H9 (cell line): ENCODE data around the gene NIN. TPM values are rescaled to one million over a fixed set of nuclear protein-coding genes. Genes with fewer than 3 reads are reported as not detected.

ENCODE experiments used
- DNase-seq: peaks from one replicate; pipeline ENCODE4 v3.0.0-alpha.2; 2017
- H2AFZ ChIP-seq: one replicate; pipeline ENCODE4 v1.6.1; 2013; ENCODE audit warnings: mild to moderate bottlenecking, low read length, control low read depth, moderate library complexity
- H2AK5ac ChIP-seq: 2 replicates; pipeline ENCODE4 v1.6.1; 2013; ENCODE audit warnings: low read length, control low read depth, mixed read lengths; ENCODE audit not compliant: insufficient read length
- H2BK120ac ChIP-seq: one replicate; pipeline ENCODE4 v1.6.1; 2013; ENCODE audit warnings: low read depth, mild to moderate bottlenecking, low read length, control low read depth, inconsistent platforms; ENCODE audit not compliant: poor library complexity, severe bottlenecking
- H2BK12ac ChIP-seq: 2 replicates; pipeline ENCODE4 v1.6.1; 2013; ENCODE audit warnings: low read length, control low read depth, mixed read lengths, low read depth; ENCODE audit not compliant: insufficient read length
- H2BK15ac ChIP-seq: 2 replicates; pipeline ENCODE4 v1.6.1; 2013; ENCODE audit warnings: low read depth, low read length, control low read depth
- H2BK20ac ChIP-seq: one replicate; pipeline ENCODE4 v1.6.1; 2013; ENCODE audit warnings: low read depth, mild to moderate bottlenecking, low read length, control low read depth, inconsistent platforms; ENCODE audit not compliant: poor library complexity, severe bottlenecking
- H2BK5ac ChIP-seq: 2 replicates; pipeline ENCODE4 v1.6.1; 2013; ENCODE audit warnings: low read length, control low read depth, mixed read lengths; ENCODE audit not compliant: insufficient read length
- H3K14ac ChIP-seq: 2 replicates; pipeline ENCODE4 v1.6.1; 2013; ENCODE audit warnings: low read length, control low read depth; ENCODE audit not compliant: insufficient read depth
- H3K18ac ChIP-seq: 2 replicates; pipeline ENCODE4 v1.6.1; 2013; ENCODE audit warnings: low read depth, mild to moderate bottlenecking, mixed read lengths, low read length, control low read depth; ENCODE audit not compliant: insufficient read length
- H3K23ac ChIP-seq: 2 replicates; pipeline ENCODE4 v1.6.1; 2013; ENCODE audit warnings: low read length, control low read depth, mixed read lengths, low read depth; ENCODE audit not compliant: insufficient read length
- H3K23me2 ChIP-seq: 2 replicates; pipeline ENCODE4 v1.6.1; 2013; ENCODE audit warnings: low read depth, mild to moderate bottlenecking, mixed read lengths, low read length, control low read depth; ENCODE audit not compliant: insufficient read length, poor library complexity, severe bottlenecking
- H3K27ac ChIP-seq: 2 replicates; pipeline ENCODE4 v1.5.1; 2013; ENCODE audit warnings: low read length, control low read depth, mixed read lengths, low read depth; ENCODE audit not compliant: insufficient read length
- H3K27me3 ChIP-seq: 2 replicates; pipeline ENCODE4 v1.6.1; 2013; ENCODE audit warnings: low read length, control low read depth, inconsistent platforms; ENCODE audit not compliant: insufficient read depth
- H3K4ac ChIP-seq: 2 replicates; pipeline ENCODE4 v1.6.1; 2013; ENCODE audit warnings: low read depth, mild to moderate bottlenecking, control low read depth, inconsistent platforms, low read length, moderate library complexity
- H3K4me1 ChIP-seq: 2 replicates; pipeline ENCODE4 v1.6.1; 2013; ENCODE audit warnings: low read length, control low read depth, inconsistent platforms; ENCODE audit not compliant: insufficient read depth
- H3K4me2 ChIP-seq: 2 replicates; pipeline ENCODE4 v1.6.1; 2013; ENCODE audit warnings: low read length, control low read depth, mixed read lengths; ENCODE audit not compliant: insufficient read length, insufficient read depth
- H3K56ac ChIP-seq: 2 replicates; pipeline ENCODE4 v1.6.1; 2013; ENCODE audit warnings: low read depth, mild to moderate bottlenecking, mixed read lengths, low read length, control low read depth; ENCODE audit not compliant: insufficient read length
- H3K79me1 ChIP-seq: 2 replicates; pipeline ENCODE4 v1.6.1; 2013; ENCODE audit warnings: low read depth, mild to moderate bottlenecking, moderate library complexity, low read length, control low read depth, inconsistent platforms; ENCODE audit not compliant: insufficient read depth, poor library complexity, severe bottlenecking
- H3K79me2 ChIP-seq: 2 replicates; pipeline ENCODE4 v1.6.1; 2013; ENCODE audit warnings: low read length, control low read depth, inconsistent platforms; ENCODE audit not compliant: insufficient read depth
- H3K9ac ChIP-seq: 2 replicates; pipeline ENCODE4 v1.6.1; 2013; ENCODE audit warnings: low read length, control low read depth, mixed read lengths; ENCODE audit not compliant: insufficient read length; ENCODE audit errors: extremely low read depth
- H3K9me3 ChIP-seq: one replicate; pipeline ENCODE4 v1.6.1; 2013; ENCODE audit warnings: low read depth, low read length, inconsistent platforms; ENCODE audit not compliant: control insufficient read depth
- H3T11ph ChIP-seq: one replicate; pipeline ENCODE4 v1.6.1; 2013; ENCODE audit warnings: mild to moderate bottlenecking, low read length, control low read depth, inconsistent platforms
- H4K20me1 ChIP-seq: one replicate; pipeline ENCODE4 v1.6.1; 2013; ENCODE audit not compliant: control insufficient read depth, insufficient read length, insufficient read depth
- H4K5ac ChIP-seq: 2 replicates; pipeline ENCODE4 v1.6.1; 2013; ENCODE audit warnings: low read depth, mild to moderate bottlenecking, mixed read lengths, low read length, control low read depth; ENCODE audit not compliant: insufficient read length
- H4K8ac ChIP-seq: replicated peaks from 2 replicates; pipeline ENCODE4 v1.6.1; 2013; ENCODE audit warnings: low read length, control low read depth, mixed read lengths, low read depth; ENCODE audit not compliant: insufficient read length
- H4K91ac ChIP-seq: 2 replicates; pipeline ENCODE4 v1.6.1; 2013; ENCODE audit warnings: low read depth, mild to moderate bottlenecking, moderate library complexity, mixed read lengths, low read length, control low read depth; ENCODE audit not compliant: insufficient read length
- H3K27ac Mint-ChIP-seq, 3 experiments: 2 replicates in 2 of 3; 3 replicates in 1 of 3; pipeline ENCODE4 v1.8.0; 2020 to 2021; ENCODE audit warnings: mixed read lengths in 3 of 3, mild to moderate bottlenecking in 1 of 3, moderate library complexity in 1 of 3
- H3K27me3 Mint-ChIP-seq: 2 replicates; pipeline ENCODE4 v1.8.0; 2021; ENCODE audit warnings: low read depth, mild to moderate bottlenecking, moderate library complexity, mixed read lengths
- H3K36me3 Mint-ChIP-seq, 3 experiments: 2 replicates in 2 of 3; 3 replicates in 1 of 3; pipeline ENCODE4 v1.8.0; 2020 to 2021; ENCODE audit warnings: low read depth in 3 of 3, mixed read lengths in 3 of 3; ENCODE audit not compliant: insufficient read depth in 1 of 3
- H3K4me1 Mint-ChIP-seq, 2 experiments: 2 replicates each; pipeline ENCODE4 v1.8.0; 2020; ENCODE audit warnings: mixed read lengths in 2 of 2
- H3K4me3 Mint-ChIP-seq, 2 experiments: 2 replicates in 1 of 2; 3 replicates in 1 of 2; pipeline ENCODE4 v1.8.0; 2020 to 2021; ENCODE audit warnings: mild to moderate bottlenecking in 2 of 2, mixed read lengths in 2 of 2, moderate library complexity in 1 of 2
- H3K9me3 Mint-ChIP-seq, 2 experiments: 2 replicates in 1 of 2; 3 replicates in 1 of 2; pipeline ENCODE4 v1.8.0; 2020; ENCODE audit warnings: mild to moderate bottlenecking in 2 of 2, mixed read lengths in 2 of 2, moderate library complexity in 1 of 2
- CTCF ChIP-seq: fragments of 200-600 bp; sonication (generic); conservative IDR thresholded peaks from 3 replicates; pipeline ENCODE4 v1.8.0; 2021; ENCODE audit warnings: antibody characterized with exemption, mild to moderate bottlenecking
- WGBS: extraction: QIAGEN DNeasy Blood & Tissue Kit; methylation state at CpG from one replicate; pipeline ENCODE4 v1.1.7; 2013; ENCODE audit warnings: missing lambda C conversion rate, low lambda C conversion rate, mixed read lengths; ENCODE audit not compliant: insufficient read length; ENCODE audit errors: extremely low coverage; 5-methylcytosine and 5-hydroxymethylcytosine counted together
- total RNA-seq: library from RNA; stranded (reverse); gene quantifications from 2 replicates; pipeline ENCODE4 v1.2.1, GENCODE V29; 2021

Gene NIN
- total RNA-seq, 1 experiment from 2014 or later = 18.4 TPM

- TF ChIP-seq CTCF = no peak
- H3K4me3 Mint-ChIP-seq = peak overlapping the region in 1 of 2 experiments; percentile 25; a peak in 1 of 5 replicates
These were observed 160.6 kb downstream of the NIN start for GRCh38 chr14:50670196-50670865.

More at GRCh38 chr14:50670196-50670865, 160.6 kb downstream of the NIN start:
- Histone ChIP-seq H2BK120ac (no peak overlapping the region), H2AFZ (no peak overlapping the region), H3K56ac (no peak overlapping the region), H3K9ac (no peak overlapping the region), H4K5ac (no peak overlapping the region), H2BK5ac (no peak overlapping the region), H3K14ac (no peak overlapping the region), H3K79me2 (peaks cover 9% of the 10 kb centered on the region; the same call in 1 of the 2 replicates), H3K4me2 (peak overlapping the region; percentile 72), H3K23ac (no peak overlapping the region), H3K23me2 (no peaks in the 10 kb centered on the region), H3K27ac (peak overlapping the region; percentile 77), H2BK20ac (peak overlapping the region; percentile 7), H2BK15ac (no peak overlapping the region), H3K4ac (no peak overlapping the region), H3K18ac (no peak overlapping the region), H3T11ph (no peak overlapping the region), H3K4me1 (peaks cover 9% of the 10 kb centered on the region), H3K79me1 (no peaks in the 10 kb centered on the region), H4K8ac (no peak overlapping the region), H2BK12ac (no peak overlapping the region), H2AK5ac (no peak overlapping the region), H3K27me3 (no peaks in the 10 kb centered on the region), H4K91ac (no peak overlapping the region), H4K20me1 (no peaks in the 10 kb centered on the region), H3K9me3 (no peaks in the 10 kb centered on the region)
- Mint-ChIP-seq H3K4me1 (peaks cover 9 to 12% of the 10 kb centered on the region in 2 experiments), H3K27ac (peak overlapping the region in 2 of 3 experiments; percentile 94 to 96; a peak in 3 of 7 replicates), H3K9me3 (no peaks in the 10 kb centered on the region), H3K36me3 (peaks cover 0 to under 1% (median under 1%) of the 10 kb centered on the region in 3 experiments; a peak in 3 of 7 replicates), H3K27me3 (no peaks in the 10 kb centered on the region)
- no CpG with 5 or more reads among the region's 10 CpGs for WGBS
- DNase-seq = peak; percentile 55

Other genes with a start within 250 kb of the NIN start
- gene SAV1, start 162.9 kb downstream of the NIN start, total RNA-seq = 57.3 and 58.5 TPM in 2 replicates
- 42.4 and 51.0 TPM in 2 replicates for gene ABHD12B, start 40.9 kb upstream of the NIN start, total RNA-seq
- 53.8 and 55.1 TPM in 2 replicates for gene PYGL, start 113.3 kb upstream of the NIN start, total RNA-seq